NCI-H2171 treated with DMSO at 0.1 percent for 48 hours (cell line): ENCODE data around the gene NTNG1.

Experiments used
- DNase-seq: peaks from one replicate; lab custom pipeline; 2025; lab: John Stamatoyannopoulos, UW

NTNG1 gene

DNA sequence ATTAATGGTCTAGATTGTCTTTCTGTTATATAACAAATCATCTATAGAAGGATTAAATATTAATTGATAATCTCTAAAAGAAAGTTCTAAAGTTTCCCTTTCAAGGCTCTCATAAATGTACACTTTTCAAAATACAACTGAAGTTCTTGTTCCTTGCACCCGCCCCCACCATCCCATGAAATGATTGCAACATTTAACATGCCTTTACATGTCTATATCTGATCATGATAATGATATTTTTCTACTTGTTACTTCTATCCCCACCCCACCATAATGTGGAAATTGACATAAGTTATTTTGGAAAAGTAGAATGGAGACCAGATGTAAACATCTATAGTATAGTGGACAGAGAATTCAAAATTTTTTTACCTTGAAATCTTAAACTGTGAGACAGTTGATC is 186.6 kb downstream of the NTNG1 start:
- no peak for DNase-seq

DNA sequence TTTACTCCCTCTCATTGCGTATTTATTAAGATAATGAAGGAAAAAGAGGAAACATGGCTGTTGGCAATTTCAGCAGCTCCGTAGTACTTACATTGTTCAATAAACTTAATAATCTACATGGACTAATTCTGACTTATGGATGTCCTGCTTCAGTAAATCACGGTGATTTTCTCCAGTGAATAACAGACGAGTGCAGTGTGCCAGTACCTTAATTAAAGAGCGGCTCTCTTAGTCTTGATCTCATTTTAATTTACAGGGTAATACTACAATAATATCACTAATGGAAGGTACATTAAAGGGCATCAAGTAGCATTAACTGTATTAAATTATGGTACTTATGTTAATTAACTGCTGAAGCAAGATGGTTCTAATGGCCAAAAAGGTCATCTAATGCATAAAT is 187.2 kb downstream of the NTNG1 start:
- no peak for DNase-seq

DNA sequence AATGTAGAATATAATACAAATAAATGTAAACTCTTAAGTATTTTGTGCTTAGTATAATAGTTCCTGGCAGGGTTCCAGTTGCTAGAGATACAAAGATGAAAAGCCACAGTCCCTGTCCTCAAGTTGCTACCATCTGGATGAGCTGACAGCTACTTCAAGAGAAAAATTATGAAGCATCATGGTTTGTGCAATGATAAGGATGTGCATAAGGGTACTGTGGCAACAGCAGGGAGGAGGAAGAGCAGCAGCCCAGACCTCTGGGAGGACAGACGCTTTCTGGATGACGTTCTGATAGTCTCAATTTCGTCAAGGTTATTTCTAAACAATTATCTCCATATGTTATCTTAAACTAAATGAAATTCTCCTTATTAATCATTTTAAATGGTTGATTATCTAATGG is 198.9 kb downstream of the NTNG1 start:
- peak; percentile 81 for DNase-seq

DNA sequence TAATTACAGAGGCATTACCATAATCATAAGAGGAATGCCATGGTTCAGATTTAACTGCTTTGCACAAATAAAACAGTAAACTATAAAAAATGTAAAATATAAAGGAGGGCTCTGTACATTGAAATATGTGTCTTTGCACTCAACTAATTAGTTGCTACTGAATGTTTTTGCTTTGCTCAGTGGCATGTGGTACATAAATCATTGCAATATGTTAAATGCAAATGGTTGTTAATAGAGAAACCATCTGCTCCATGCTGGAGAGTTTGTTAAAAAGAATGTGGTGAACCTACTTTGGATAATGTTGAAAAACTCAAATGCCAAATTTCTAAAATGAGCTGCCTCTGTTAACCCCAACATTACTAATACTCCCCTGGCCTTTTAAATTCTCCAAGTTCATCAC is 201.5 kb downstream of the NTNG1 start:
- DNase-seq, result peak; percentile 53

DNA sequence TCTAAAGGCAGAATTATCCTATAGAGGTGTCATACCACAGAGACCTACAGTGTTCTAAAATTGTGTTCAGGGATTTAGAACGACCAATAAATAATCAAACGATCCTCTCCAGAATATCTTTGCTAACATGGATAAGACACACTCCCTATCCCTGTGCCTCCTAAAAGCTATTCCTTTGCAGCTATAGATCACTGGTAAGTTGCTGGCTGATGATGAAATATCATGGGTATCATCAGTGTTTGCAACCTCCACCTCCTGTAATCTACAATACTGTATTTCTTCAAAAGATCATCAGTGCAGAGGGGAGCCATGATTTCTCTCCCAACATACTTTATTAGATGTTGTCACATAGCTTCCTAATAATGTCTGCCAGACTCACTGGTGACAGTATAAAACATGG is 201.9 kb downstream of the NTNG1 start:
- no peak for DNase-seq

DNA sequence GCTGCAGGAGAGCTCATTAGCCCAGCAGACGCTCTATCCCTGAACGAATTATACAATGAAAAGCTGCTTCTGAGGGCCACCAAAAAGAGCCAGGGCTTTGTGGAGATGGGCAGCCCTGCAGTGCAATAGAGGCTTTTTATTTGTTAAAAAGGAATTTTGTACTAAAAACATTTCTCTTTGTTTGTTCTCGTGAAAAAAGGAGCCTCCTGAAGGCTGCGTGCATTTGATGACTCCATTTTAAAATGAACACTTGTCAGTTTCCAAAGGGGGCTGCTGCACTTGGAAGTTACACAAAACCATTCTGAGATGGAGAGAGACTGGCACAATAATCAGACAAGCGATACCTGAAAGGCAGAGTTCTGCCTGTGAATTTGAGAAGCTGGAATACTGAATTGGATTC is 202.8 kb downstream of the NTNG1 start:
- no peak for DNase-seq

DNA sequence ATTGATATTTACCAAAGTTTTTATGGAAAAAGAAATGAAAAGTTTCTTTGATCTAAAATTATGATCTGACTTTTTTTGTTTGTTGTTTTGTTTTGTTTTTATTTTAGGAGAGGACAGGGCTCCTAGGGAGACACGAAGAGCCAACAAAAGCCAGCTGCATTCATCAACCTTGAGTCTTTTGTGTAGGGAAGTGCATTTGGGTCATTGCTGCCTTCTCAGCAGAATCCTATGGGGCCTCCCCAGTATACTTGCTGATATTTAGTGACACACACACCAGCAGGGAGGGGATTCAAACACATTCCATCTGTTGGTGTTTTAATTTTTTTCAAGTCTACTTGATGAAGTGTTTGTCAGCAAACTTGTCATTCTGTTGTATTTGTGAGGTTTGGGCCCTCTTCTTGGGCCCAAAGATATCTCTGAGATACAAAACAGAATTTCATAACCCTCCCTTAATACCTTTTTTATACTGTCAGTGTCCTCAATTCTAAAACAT is 203.5 kb downstream of the NTNG1 start:
- DNase-seq, result peak; percentile 67

DNA sequence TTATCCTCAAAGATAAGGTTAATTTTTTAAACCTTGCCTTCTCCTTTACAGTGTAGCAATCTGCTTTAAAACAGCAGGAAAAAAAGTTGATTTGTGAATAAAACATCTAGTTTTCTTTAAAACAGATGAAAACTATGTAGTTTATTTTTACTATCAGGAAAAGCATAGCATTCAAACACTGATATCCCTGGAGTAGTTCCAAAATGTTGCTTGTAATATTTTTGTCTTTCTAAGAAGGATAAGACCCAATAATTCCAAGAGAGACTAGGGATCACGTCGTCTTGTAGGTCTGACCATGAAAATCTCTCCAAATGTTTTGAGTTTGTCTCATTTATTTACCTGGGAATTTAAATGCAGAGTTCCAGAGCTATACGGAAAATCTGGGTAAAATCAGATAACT is 204.0 kb downstream of the NTNG1 start:
- no peak for DNase-seq

DNA sequence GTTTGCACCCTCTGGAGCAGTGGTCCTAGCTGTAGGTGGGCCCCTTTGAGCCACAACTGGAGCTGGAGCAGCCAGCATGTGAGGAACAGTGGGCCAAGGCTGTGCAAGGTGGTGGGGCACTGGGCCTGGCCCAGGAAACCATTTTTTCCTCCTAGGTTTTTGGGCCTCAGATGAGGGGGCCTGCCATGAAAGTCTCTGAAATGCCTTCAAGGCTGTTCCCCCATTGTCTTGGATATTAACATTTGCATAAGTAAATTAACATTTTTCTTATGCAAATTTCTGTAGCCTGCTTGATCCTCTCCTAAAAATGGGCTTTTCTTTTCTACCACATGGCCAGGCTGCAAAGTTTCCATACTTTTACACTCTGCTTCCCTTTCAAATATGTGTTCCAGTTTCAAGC is 212.0 kb downstream of the NTNG1 start:
- DNase-seq, result no peak

DNA sequence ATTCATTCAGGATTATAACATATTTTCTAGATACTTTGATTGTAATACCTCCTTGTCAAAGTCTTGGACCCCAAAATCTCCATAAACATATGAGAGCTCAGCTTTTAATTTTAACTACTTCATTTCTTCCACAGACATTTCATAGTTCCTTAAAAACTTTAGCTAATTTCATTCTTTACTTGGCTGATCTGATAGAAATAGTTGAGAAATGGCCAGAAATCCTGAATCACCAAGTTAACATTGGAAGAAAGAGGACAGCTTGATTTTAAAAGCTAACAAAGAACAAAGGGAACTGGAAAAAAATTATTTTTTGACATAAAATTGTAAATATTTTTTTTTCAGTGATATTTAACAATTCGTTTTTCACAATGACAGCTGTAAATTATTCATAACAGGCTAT is 216.5 kb downstream of the NTNG1 start:
- DNase-seq, result no peak

DNA sequence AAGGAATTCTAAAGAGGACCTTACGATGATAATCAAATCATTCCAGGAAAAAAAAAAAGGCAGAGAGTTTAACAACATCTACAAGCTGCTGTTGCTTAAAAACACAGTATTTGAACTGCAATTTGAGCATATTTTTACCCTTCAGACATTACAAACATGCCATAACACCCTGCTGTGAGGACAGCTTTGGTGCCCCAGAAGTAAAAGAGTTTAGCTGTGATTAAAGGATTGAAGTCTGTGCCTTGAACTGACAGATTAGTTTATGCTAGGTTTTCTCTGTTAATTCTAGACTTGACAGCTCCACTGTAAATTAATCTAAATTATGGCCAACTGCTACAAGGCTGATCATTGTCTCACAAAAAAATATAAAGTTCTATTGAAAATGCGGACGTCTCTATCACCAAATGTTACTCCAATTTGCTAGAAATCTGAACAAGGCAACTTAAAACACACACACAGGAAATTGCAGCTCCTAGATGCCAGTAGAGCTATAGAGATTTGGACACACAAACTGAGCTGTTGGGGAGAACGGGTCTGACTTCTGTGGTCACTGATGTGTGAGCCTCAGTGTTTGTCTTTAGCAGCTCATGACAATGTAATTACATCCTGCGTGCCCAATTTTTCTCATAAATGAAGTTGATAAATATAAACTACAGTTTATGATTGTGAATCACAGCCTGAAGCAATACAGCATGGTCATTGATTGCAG is 217.9 kb downstream of the NTNG1 start:
- peak; percentile 25 for DNase-seq

DNA sequence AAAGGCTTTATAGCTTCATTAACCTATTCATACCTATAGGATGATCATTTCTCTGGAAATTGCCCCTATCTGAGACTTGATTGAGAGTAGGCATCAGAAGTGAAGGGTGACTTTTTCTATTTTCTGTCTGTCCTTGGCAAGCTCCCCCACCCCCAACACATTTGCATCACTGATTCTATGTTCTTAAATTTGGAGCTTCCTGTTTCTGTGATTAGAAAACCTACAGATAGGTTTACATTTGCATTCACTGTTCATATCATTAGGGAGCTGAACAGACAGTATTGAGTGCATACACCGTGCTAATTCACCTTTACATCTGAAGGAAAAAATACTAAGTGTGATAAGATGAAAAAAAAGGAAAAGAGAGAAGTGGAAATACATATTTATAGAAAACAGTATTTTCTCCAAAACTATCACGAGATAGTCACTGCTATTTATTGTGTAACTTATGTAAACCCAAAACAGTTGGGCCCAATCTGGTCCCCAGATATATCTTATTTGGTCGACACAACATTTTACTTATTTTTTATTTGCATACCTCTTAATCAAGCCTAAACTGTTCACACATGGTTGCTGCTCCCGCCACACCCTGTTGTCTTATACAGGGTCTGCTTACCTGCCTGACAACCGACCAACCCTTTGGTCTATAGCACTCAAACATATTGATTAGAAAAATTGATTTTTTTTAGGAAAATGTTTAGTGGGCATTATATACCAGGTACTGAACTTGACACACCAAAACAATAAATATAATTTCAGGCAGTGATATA is 218.8 kb downstream of the NTNG1 start:
- no peak for DNase-seq

DNA sequence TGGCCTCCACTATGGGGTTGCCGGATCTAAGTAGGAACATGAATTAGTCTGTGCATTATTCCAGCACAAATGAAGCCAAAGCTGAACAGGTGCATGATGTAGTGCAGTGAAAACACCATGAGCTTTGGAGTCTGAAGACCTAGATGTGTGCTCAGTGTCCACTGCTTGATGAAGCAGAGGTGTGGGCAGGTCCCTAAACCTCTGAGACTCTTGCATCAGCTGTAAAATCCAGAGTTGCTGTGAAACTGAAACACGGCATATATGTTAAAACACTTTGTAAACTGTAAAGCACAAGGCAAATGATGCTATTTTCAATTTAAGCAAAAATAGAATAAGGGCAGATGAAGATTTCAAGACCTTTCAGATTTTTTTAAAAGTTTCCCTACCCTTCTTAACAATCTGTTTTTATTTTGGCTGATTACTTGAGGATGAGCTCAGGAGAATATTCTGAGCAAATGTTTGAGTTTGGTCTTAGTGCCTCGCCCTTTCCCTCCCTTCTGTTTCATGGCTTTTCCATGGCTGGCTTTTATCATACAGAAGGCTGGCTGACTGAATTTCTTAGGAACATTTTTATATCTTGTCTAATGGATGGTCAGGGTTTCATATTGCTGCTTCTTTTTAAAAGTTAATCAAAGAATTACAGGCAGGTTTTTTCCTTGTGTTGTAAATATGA is 221.8 kb downstream of the NTNG1 start:
- no peak for DNase-seq

DNA sequence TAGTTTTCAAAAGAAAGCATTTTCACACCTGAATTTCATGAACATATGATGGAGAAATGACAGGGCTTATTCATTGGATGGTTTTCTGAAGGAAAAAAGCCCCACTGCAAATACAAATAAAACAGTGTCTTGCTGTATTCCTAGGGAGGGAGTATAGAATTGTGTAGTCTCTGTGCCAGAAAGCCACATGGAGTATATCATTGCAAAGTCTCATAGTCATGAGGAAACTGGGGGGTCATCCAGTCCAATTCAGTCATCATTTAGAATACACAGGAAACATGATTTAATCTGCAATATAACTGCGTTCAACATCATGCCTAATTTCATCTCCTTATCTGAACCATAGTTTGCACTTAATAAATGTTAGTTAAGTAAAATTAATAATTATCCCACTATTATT is 222.3 kb downstream of the NTNG1 start:
- DNase-seq, result no peak

DNA sequence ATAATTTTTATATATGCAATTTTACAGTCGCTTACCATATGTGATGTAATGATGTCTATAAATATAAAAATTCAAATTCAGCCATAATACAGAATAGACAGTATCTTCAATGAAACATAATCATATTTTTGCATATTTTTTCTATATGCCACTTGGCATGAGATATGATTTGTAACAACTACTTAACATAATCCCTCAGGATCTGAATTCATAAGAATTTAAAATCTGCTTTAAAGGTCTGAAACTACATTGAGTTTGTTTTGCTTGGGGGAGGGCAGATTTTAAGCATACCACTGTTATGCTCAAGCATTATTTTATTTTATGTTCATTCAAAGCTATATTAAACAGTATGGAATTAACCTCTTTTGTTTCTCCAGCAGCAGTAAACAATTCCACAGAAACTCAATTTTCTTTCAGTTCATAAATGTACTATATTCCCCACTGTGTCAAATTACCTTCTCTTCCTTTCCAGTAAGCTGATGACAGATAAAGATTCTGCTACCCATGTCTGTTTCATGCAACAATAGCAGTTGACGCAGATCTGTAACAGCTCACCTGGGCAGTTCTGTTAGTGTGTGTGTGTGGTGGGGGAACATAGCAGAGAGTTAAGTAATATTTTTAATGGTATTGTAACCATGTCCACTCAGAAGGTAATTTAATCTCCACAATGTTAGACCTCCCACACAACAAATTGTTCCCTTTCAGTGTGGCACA is 224.8 kb downstream of the NTNG1 start:
- peak; percentile 71 for DNase-seq

DNA sequence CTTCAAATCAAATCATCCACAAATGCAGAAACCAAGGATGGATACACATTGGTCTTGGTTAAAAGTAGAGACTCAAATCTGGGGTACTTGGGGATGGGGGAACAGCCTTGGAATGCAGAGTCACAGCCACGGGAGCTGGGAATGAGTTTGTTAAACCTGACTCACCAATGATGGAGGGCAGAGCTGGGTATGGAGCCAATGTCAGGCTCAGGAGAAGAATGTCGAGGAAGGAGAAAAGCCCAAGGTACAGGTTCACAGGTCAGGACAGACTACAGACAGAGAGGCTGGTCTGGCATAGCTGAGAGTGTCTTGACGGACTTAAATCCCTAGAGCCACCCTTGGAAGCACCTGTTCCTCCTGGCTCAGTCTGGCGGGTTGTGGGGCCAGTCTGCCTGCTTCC is 237.6 kb downstream of the NTNG1 start:
- DNase-seq, result no peak

DNA sequence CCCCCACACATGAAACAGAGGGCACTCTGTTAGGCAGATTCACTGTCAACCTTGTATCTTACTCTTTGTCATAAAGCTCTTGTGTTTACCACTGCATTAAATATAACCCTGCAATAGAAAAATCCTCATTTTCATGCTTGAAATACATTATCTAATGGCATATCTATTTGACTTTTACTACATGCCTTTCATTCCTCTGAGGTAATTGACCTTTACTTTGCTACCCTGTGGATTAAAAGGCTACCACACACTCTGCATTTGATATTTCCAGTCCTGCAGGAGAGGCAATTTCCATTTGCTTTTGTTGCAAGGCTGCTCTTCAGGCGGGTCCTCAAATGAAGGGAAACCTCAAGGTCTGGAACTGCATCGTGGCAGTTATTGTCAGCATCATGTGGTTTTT is 238.0 kb downstream of the NTNG1 start:
- no peak for DNase-seq

DNA sequence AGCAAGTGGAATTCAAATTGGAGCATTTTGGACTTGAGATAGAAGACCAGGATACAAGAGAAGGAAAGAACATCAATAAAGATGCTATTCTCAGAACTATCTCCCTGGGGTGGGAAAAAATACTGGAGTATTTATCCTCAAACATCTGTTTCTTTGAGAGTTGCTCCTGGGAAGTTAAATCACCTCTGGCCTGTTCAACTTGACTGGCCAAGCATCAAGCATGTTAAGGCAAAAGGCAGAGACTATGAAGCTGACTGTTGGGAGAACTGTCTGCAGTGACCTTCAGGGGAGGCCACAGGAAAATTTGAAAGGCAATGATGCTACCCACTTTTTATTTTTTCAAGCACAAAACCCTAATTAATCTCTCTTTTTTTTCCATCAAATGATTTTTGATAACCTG is 239.0 kb downstream of the NTNG1 start:
- DNase-seq, result no peak

DNA sequence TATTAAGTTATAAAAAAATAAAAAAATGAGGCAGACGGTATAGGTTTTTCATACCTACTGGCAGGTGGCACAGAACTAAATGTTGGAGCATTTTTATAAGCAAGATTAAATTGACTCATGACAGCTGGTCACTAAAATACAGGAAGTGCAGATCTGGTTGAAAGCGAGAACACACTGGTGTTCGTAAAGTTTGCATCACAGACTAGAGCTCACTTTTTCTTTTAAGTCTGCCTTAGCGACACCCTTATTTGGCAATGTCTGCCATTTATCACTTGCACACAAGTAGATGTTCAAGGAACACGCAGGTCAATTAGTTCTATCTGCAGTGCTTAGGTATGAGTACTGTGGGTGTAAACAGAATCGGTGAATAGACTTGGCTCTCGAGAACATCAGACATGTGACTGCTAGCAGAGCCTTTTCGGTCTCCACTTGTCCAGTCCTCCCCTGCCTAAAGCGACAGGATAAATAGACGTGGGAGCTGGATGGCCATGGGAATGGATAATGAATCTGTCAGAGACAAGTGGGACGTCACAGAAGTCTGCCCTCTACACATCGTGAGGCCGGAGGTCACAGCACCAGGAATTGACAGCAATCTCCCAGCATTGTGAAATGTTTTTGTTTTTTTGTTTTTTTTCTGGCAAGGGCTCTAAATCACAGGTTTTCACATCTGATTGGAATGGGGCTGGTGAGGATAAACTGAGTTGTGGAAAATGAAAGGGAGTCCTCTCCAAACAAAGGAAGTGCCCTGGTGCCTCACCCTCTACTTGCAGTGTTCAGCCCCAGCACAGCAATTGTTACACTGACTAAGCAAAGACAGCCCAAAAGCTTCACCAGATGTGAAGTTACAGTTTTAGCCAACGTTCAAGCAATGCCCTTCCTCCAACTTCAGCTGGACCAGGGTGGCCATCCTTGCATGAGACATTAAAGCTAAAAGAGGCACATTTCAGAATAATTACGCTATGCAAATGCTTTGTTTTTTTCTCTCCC is 248.9 kb downstream of the NTNG1 start:
- DNase-seq, result peak; percentile 67

DNA sequence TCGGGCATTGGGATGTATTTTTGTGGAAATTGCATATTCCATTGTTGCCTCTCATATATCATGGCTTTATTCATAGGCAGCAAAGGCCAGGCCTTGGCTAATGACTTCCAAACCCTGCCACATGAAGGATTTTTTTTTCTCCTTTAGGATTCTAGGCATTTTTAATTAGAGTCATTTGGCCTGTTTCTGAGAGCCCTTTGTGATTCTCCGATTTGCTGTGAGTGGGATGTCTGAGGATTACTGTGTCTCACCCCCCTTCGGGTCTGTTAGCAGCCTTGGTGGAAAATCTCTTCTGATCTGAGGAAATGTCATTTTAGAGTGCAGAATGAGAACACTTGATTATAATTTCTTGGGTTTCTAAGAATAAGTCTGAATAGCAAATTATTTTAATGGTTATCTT is 253.5 kb downstream of the NTNG1 start:
- no peak for DNase-seq

DNA sequence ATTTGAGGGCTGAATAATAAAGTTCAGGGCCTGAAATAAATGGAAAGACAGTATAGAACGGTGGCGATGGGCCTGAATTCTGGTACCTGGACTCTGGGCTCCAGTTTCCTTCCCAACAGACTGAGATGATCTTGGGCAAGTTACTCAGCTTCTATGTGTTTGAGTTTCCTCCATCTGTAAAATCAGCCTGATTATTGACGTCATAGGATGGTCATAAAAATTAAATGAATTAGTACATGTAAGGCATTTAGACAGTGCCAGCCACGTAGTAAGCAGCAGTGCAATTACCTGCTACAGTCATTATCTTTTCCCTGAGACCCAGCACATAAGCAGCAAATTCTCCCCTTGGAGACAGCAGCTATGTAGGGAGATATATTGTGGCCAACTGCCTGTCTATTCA is 260.9 kb downstream of the NTNG1 start:
- peak; percentile 34 for DNase-seq
